HCT116 (cell line): ENCODE results near the gene LRRC52. TPM values are rescaled to one million over a fixed set of nuclear protein-coding genes. Genes with fewer than 3 reads are reported as not detected.
A peak's percentile ranks its signal among the peaks of the same experiment; 100 is the strongest.

Experiments used
- ATAC-seq: fragments of 200-7000 bp; cut with Tn5 transposase; 2 replicates; pipeline ENCODE4 v1.9.1; 2020; ENCODE audit warnings: mild to moderate bottlenecking, moderate library complexity
- BruUV-seq: library from RNA; stranded (reverse); fragments of 400-500 nt; replicated peaks from 2 replicates; lab custom pipeline; 2021; lab: Mats Ljungman, UMichigan
- CTCF ChIA-PET: fragments of 300-600 bp; sonication (Branson Sonifier 250); formaldehyde crosslinking; loops from one replicate; lab custom pipeline; 2021; ENCODE audit warnings: antibody characterized with exemption; lab: Charles Lee
- POLR2A ChIA-PET: fragments of 300-600, 350-600 bp; sonication (Branson Sonifier 250); formaldehyde crosslinking; loops from one replicate; lab custom pipeline; 2021; ENCODE audit warnings: antibody characterized with exemption; lab: Charles Lee
- RAD21 ChIA-PET, 2 experiments: fragments of 300-600 bp; sonication (Branson Sonifier 250); formaldehyde crosslinking; loops; one replicate each; lab custom pipeline; 2023; ENCODE audit warnings: low total read pairs in 2 of 2; ENCODE audit not compliant: uncharacterized antibody in 2 of 2, unreplicated experiment in 2 of 2, low non-redundant PET in 1 of 2; lab: Charles Lee
- DNase-seq: peaks from one replicate; pipeline ENCODE4 v3.0.0-alpha.2; 2010; ENCODE audit warnings: low read depth, low spot score
- H2AFZ ChIP-seq: fragments of 200-600 bp; shearing (Covaris generic), sonication (generic); 2 replicates; pipeline ENCODE4 v1.6.1; 2017; ENCODE audit warnings: low read depth, mixed run types, mixed read lengths, antibody characterized with exemption, low read length; ENCODE audit not compliant: poor library complexity, severe bottlenecking
- H3K27ac ChIP-seq: 2 replicates; pipeline ENCODE4 v1.5.1; 2012; ENCODE audit warnings: low read depth, low read length
- H3K27me3 ChIP-seq: fragments of 200-600 bp; sonication (generic); 2 replicates; pipeline ENCODE4 v1.6.1; 2016; ENCODE audit warnings: mixed run types, low read length, mixed read lengths; ENCODE audit not compliant: insufficient read depth
- H3K36me3 ChIP-seq, 2 experiments: fragments of 200-500 bp in 1 of 2; fragments of 200-600 bp in 1 of 2; sonication (Bioruptor generic) in 1 of 2; sonication (generic) in 1 of 2; 2 replicates each; pipeline versions ENCODE4 v1.5.1 to v1.6.1; 2014 to 2016; ENCODE audit warnings: low read length in 2 of 2, inconsistent platforms in 1 of 2, mixed read lengths in 1 of 2, mixed run types in 1 of 2; ENCODE audit not compliant: insufficient read depth in 2 of 2, control insufficient read depth in 1 of 2
- H3K4me1 ChIP-seq, 2 experiments: fragments of 200-600 bp in 1 of 2; sonication (generic) in 1 of 2; 2 replicates each; pipeline versions ENCODE4 v1.5.1 to v1.6.1; 2012 to 2017; ENCODE audit warnings: low read length in 2 of 2, inconsistent platforms in 1 of 2, mild to moderate bottlenecking in 1 of 2, mixed read lengths in 1 of 2, mixed run types in 1 of 2, moderate library complexity in 1 of 2; ENCODE audit not compliant: insufficient read depth in 2 of 2, control insufficient read depth in 1 of 2
- H3K4me2 ChIP-seq: fragments of 200-600 bp; sonication (generic); 2 replicates; pipeline ENCODE4 v1.6.1; 2017; ENCODE audit warnings: mixed run types, low read length, mixed read lengths
- H3K4me3 ChIP-seq, 2 experiments: fragments of 200-600 bp in 1 of 2; sonication (generic) in 1 of 2; replicated peaks in 1 of 2; 2 replicates each; pipeline ENCODE4 v1.5.1; 2011 to 2016; ENCODE audit warnings: low read length in 2 of 2, control low read depth in 1 of 2, low read depth in 1 of 2, mild to moderate bottlenecking in 1 of 2, mixed read lengths in 1 of 2, mixed run types in 1 of 2
- H3K79me2 ChIP-seq: fragments of 200-600 bp; sonication (generic); 2 replicates; pipeline ENCODE4 v1.6.1; 2017; ENCODE audit warnings: mild to moderate bottlenecking, mixed run types, low read length, moderate library complexity, mixed read lengths; ENCODE audit not compliant: insufficient read depth
- H3K9ac ChIP-seq: fragments of 200-600 bp; sonication (generic); 2 replicates; pipeline ENCODE4 v1.6.1; 2016; ENCODE audit warnings: low read length, mixed read lengths
- H3K9me2 ChIP-seq: fragments of 200-600 bp; sonication (generic), shearing (Covaris generic); 2 replicates; pipeline ENCODE4 v1.6.1; 2017; ENCODE audit warnings: mixed run types, mild to moderate bottlenecking, moderate library complexity; ENCODE audit not compliant: insufficient read depth
- H3K9me3 ChIP-seq, 2 experiments: fragments of 200-500 bp in 1 of 2; fragments of 200-600 bp in 1 of 2; sonication (Bioruptor generic) in 1 of 2; sonication (generic) in 1 of 2; 2 replicates each; pipeline ENCODE4 v1.6.1; 2014 to 2017; ENCODE audit warnings: low read length in 2 of 2, mixed read lengths in 2 of 2, inconsistent platforms in 1 of 2, low read depth in 1 of 2, mild to moderate bottlenecking in 1 of 2, mixed run types in 1 of 2, moderate library complexity in 1 of 2; ENCODE audit not compliant: control insufficient read depth in 1 of 2, insufficient read depth in 1 of 2
- H4K20me1 ChIP-seq: fragments of 200-600 bp; sonication (generic), shearing (Covaris generic); 2 replicates; pipeline ENCODE4 v1.6.1; 2017; ENCODE audit warnings: mixed run types, mild to moderate bottlenecking, moderate library complexity; ENCODE audit not compliant: insufficient read depth
- CEBPB ChIP-seq: IDR thresholded peaks from 2 replicates; pipeline ENCODE4 v1.6.1; 2012; ENCODE audit warnings: low read depth
- EGR1 ChIP-seq: IDR thresholded peaks from 2 replicates; pipeline ENCODE4 v1.6.1; 2012; ENCODE audit warnings: low read depth
- ELF1 ChIP-seq: IDR thresholded peaks from 2 replicates; pipeline ENCODE4 v1.6.1; 2012; ENCODE audit warnings: low read depth, borderline replicate concordance
- EZH2phosphoT487 ChIP-seq: fragments of 200-600 bp; IDR thresholded peaks from 2 replicates; pipeline ENCODE4 v1.6.1; 2018; ENCODE audit warnings: antibody characterized with exemption, borderline replicate concordance
- FOSL1 ChIP-seq: IDR thresholded peaks from 2 replicates; pipeline ENCODE4 v1.6.1; 2012; ENCODE audit warnings: low read depth
- JUND ChIP-seq: IDR thresholded peaks from 2 replicates; pipeline ENCODE4 v1.6.1; 2012
- POLR2A ChIP-seq: IDR thresholded peaks from 2 replicates; pipeline ENCODE4 v1.7.0; 2011; ENCODE audit warnings: borderline replicate concordance; ENCODE audit not compliant: insufficient read depth, insufficient read length; ENCODE audit errors: extremely low read depth
- POLR2AphosphoS5 ChIP-seq: IDR thresholded peaks from 2 replicates; pipeline ENCODE4 v1.6.1; 2011; ENCODE audit warnings: mild to moderate bottlenecking, low read depth, low read length, moderate library complexity
- SIN3A ChIP-seq: IDR thresholded peaks from 2 replicates; pipeline ENCODE4 v1.6.1; 2012; ENCODE audit warnings: low read depth
- SP1 ChIP-seq: IDR thresholded peaks from 2 replicates; pipeline ENCODE4 v1.6.1; 2012; ENCODE audit warnings: low read depth
- YY1 ChIP-seq: IDR thresholded peaks from 2 replicates; pipeline ENCODE4 v1.6.1; 2011; ENCODE audit warnings: low read length, low read depth, moderate library complexity, mild to moderate bottlenecking; ENCODE audit not compliant: insufficient replicate concordance; ENCODE audit errors: extremely low read depth
- ZFX ChIP-seq: fragments of 450-650 bp; IDR thresholded peaks from 2 replicates; pipeline ENCODE4 v1.6.1; 2017
- intact Hi-C: fragments of 100-400 bp; cut with micrococcal nuclease; formaldehyde crosslinking; loops from 2 replicates; pipeline ENCODE4 v1.10.0; 2022
- total RNA-seq: library from RNA; stranded (reverse); gene quantifications from one replicate; pipeline ENCODE4 v1.2.1, GENCODE V29; 2021; ENCODE audit not compliant: unreplicated experiment
- TF ChIP-seq, protein P1 (sequence below): IDR thresholded peaks from 2 replicates; pipeline ENCODE4 v1.6.1; 2012; ENCODE audit warnings: low read depth
- TF ChIP-seq, protein P2 (sequence below): IDR thresholded peaks from 2 replicates; pipeline ENCODE4 v1.6.1; 2012

The LRRC52 gene
- total RNA-seq, 1 experiment from 2014 or later: not detected

DNA sequence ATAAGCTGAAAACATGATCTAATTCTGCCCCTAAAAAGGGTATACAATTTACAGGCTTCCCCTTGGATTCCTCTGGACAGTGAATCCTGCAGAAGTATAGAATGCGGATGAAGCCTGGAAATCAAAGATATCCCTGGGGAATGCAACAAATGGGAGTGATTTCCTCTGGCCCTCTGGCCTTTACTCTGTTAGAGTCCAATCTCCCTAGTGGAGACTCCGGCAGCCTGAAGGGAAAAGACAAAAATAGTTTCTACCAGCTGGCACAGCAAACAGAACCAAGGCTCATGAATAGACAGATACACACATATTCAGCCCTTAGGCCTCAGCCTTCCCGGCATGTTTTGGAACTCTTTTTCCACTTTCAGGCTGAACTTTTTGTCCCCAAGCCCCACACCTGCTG is 3.9 kb upstream of the LRRC52 start:
- Histone ChIP-seq H3K9ac (no peak overlapping the region), H4K20me1 (no peaks in the 10 kb centered on the region), H3K4me2 (peak overlapping the region; percentile 23; the same call in 1 of the 2 replicates), H2AFZ (no peak overlapping the region), H3K9me3 (no peaks in the 10 kb centered on the region), H3K79me2 (no peaks in the 10 kb centered on the region), H3K27me3 (peaks cover 24% of the 10 kb centered on the region), H3K36me3 (no peaks in the 10 kb centered on the region), H3K4me3 (no peak overlapping the region), H3K27ac (no peak overlapping the region), H3K9me2 (no peaks in the 10 kb centered on the region), H3K4me1 (peaks cover 0 to 8% of the 10 kb centered on the region in 2 experiments; a peak in 1 of 4 replicates)
- intact Hi-C loops: no loop called here
- ATAC-seq (no peak), DNase-seq (no peak)
- TF ChIP-seq JUND: no peak
- TF ChIP-seq CEBPB: no peak
- no peak for TF ChIP-seq ELF1
- no peak for TF ChIP-seq POLR2A
- TF ChIP-seq SP1: no peak
- TF ChIP-seq, protein P1, sequence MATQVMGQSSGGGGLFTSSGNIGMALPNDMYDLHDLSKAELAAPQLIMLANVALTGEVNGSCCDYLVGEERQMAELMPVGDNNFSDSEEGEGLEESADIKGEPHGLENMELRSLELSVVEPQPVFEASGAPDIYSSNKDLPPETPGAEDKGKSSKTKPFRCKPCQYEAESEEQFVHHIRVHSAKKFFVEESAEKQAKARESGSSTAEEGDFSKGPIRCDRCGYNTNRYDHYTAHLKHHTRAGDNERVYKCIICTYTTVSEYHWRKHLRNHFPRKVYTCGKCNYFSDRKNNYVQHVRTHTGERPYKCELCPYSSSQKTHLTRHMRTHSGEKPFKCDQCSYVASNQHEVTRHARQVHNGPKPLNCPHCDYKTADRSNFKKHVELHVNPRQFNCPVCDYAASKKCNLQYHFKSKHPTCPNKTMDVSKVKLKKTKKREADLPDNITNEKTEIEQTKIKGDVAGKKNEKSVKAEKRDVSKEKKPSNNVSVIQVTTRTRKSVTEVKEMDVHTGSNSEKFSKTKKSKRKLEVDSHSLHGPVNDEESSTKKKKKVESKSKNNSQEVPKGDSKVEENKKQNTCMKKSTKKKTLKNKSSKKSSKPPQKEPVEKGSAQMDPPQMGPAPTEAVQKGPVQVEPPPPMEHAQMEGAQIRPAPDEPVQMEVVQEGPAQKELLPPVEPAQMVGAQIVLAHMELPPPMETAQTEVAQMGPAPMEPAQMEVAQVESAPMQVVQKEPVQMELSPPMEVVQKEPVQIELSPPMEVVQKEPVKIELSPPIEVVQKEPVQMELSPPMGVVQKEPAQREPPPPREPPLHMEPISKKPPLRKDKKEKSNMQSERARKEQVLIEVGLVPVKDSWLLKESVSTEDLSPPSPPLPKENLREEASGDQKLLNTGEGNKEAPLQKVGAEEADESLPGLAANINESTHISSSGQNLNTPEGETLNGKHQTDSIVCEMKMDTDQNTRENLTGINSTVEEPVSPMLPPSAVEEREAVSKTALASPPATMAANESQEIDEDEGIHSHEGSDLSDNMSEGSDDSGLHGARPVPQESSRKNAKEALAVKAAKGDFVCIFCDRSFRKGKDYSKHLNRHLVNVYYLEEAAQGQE: no peak
- ChIA-PET RAD21 (no interaction called here), CTCF (no interaction called here), POLR2A (no interaction called here)
- no TSS peak for BruUV-seq

DNA sequence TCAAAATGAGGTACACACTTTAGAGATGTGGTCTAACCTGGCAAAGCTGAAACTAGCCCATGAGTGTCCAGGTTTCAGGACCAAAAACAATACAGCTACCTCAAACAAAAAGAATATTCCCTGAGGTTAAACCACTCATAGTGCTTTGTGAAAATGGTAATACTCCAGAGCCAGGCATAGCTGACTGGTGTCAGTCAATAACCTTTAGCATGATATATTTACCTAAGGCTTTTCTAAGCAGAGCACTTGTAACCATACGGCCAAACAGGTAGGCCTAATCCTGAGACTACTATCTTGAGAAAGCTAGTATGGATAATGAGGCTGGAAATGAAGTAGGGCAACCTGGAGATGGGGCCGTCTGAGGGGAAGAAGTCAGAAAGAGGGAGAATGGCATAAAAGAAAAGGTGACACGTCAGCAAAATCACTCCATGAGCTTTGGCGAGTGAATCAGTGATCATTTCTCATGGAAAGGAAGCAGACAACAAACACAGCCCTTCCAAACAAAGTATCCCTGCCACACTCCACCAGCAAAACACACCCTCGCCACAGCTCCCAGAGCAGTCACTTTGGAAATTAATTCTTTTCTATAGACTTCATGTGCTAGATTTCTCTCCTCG is 1.7 kb upstream of the LRRC52 start:
- intact Hi-C loops: no loop called here
- Histone ChIP-seq H3K4me3 (no peak overlapping the region), H3K27ac (no peak overlapping the region), H3K27me3 (peaks cover 43% of the 10 kb centered on the region), H4K20me1 (no peaks in the 10 kb centered on the region), H3K36me3 (no peaks in the 10 kb centered on the region), H3K9me2 (no peaks in the 10 kb centered on the region), H3K9me3 (no peaks in the 10 kb centered on the region), H3K4me1 (peaks cover 0 to 8% of the 10 kb centered on the region in 2 experiments; a peak in 1 of 4 replicates), H3K4me2 (no peak overlapping the region), H3K79me2 (no peaks in the 10 kb centered on the region), H3K9ac (no peak overlapping the region), H2AFZ (no peak overlapping the region)
- BruUV-seq: no TSS peak
- RAD21 ChIA-PET: no interaction called here
- POLR2A ChIA-PET: no interaction called here
- DNase-seq (no peak), ATAC-seq (no peak)
- CTCF ChIA-PET: no interaction called here
- TF ChIP-seq ELF1: no peak
- no peak for TF ChIP-seq YY1
- TF ChIP-seq ZFX: no peak
- no peak for TF ChIP-seq SP1
- TF ChIP-seq FOSL1: no peak
- TF ChIP-seq, protein P2, sequence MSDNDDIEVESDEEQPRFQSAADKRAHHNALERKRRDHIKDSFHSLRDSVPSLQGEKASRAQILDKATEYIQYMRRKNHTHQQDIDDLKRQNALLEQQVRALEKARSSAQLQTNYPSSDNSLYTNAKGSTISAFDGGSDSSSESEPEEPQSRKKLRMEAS: no peak
- TF ChIP-seq POLR2AphosphoS5: no peak
- TF ChIP-seq SIN3A: no peak
- TF ChIP-seq EZH2phosphoT487: no peak
- TF ChIP-seq EGR1: no peak
- TF ChIP-seq, protein P1: no peak
